IMR-90 (cell line): ENCODE results near the gene MCTP1. TPM values are rescaled to one million over a fixed set of nuclear protein-coding genes. Genes with fewer than 3 reads are reported as not detected.

ENCODE experiments used
- ATAC-seq: fragments of 200-7000 bp; cut with Tn5 transposase; 2 replicates; pipeline ENCODE4 v1.9.1; 2020; ENCODE audit warnings: low read depth, mild to moderate bottlenecking, moderate library complexity
- BruUV-seq: library from RNA; stranded (reverse); fragments of 400-500 nt; replicated peaks from 2 replicates; lab custom pipeline; 2021; lab: Mats Ljungman, UMichigan
- CTCF ChIA-PET: fragments of 300-600 bp; formaldehyde crosslinking; extraction: SDS; loops from one replicate; lab custom pipeline; 2021; ENCODE audit warnings: antibody characterized with exemption; lab: Yijun Ruan, JAX
- POLR2A ChIA-PET: fragments of 300-600 bp; sonication (Branson Sonifier 250); formaldehyde crosslinking; loops from one replicate; lab custom pipeline; 2022; ENCODE audit warnings: antibody characterized with exemption; ENCODE audit not compliant: unreplicated experiment; lab: Charles Lee
- DNase-seq: peaks from one replicate; pipeline ENCODE4 v3.0.0; 2013
- H2AFZ ChIP-seq: replicated peaks from 2 replicates; pipeline ENCODE3; 2013; ENCODE audit warnings: low read length, mild to moderate bottlenecking; ENCODE audit not compliant: poor library complexity
- H2AK5ac ChIP-seq: 2 replicates; pipeline ENCODE4 v1.6.1; 2013; ENCODE audit warnings: low read depth, low read length, inconsistent platforms
- H2AK9ac ChIP-seq: replicated peaks from 2 replicates; pipeline ENCODE3; 2013; ENCODE audit warnings: mild to moderate bottlenecking, low read depth, low read length, moderate library complexity; ENCODE audit not compliant: poor library complexity
- H2BK120ac ChIP-seq: 2 replicates; pipeline ENCODE4 v1.6.1; 2013; ENCODE audit warnings: low read depth, low read length, inconsistent platforms
- H2BK15ac ChIP-seq: 3 replicates; pipeline ENCODE4 v1.6.1; 2013; ENCODE audit warnings: low read depth, low read length, inconsistent platforms
- H2BK20ac ChIP-seq: 2 replicates; pipeline ENCODE4 v1.6.1; 2013; ENCODE audit warnings: low read depth, mild to moderate bottlenecking, inconsistent platforms, low read length, moderate library complexity
- H2BK5ac ChIP-seq: 2 replicates; pipeline ENCODE4 v1.6.1; 2013; ENCODE audit warnings: mild to moderate bottlenecking, low read depth, low read length, inconsistent platforms; ENCODE audit not compliant: poor library complexity, severe bottlenecking
- H3K14ac ChIP-seq: replicated peaks from 2 replicates; pipeline ENCODE4 v1.6.1; 2013; ENCODE audit warnings: low read depth, low read length, inconsistent platforms
- H3K18ac ChIP-seq: 2 replicates; pipeline ENCODE4 v1.6.1; 2013; ENCODE audit warnings: low read depth, low read length, control low read depth
- H3K23ac ChIP-seq: 2 replicates; pipeline ENCODE4 v1.6.1; 2013; ENCODE audit warnings: low read depth, low read length, inconsistent platforms
- H3K27ac ChIP-seq: 2 replicates; pipeline ENCODE4 v1.5.1; 2013; ENCODE audit warnings: mild to moderate bottlenecking, control low read depth, low read length; ENCODE audit not compliant: insufficient read depth
- H3K27me3 ChIP-seq: 2 replicates; pipeline ENCODE4 v1.6.1; 2013; ENCODE audit warnings: low read length; ENCODE audit not compliant: control insufficient read depth, insufficient read depth
- H3K36me3 ChIP-seq: 2 replicates; pipeline ENCODE4 v1.6.1; 2013; ENCODE audit warnings: low read length, mixed read lengths; ENCODE audit not compliant: control insufficient read depth, insufficient read depth
- H3K4ac ChIP-seq: 2 replicates; pipeline ENCODE4 v1.6.1; 2013; ENCODE audit warnings: low read depth, low read length, inconsistent platforms
- H3K4me1 ChIP-seq: 2 replicates; pipeline ENCODE4 v1.6.1; 2013; ENCODE audit warnings: low read length, mixed read lengths; ENCODE audit not compliant: control insufficient read depth, insufficient read depth
- H3K4me2 ChIP-seq: 2 replicates; pipeline ENCODE4 v1.6.1; 2013; ENCODE audit warnings: low read depth, mild to moderate bottlenecking, control low read depth, low read length, moderate library complexity
- H3K4me3 ChIP-seq: 2 replicates; pipeline ENCODE4 v1.5.1; 2013; ENCODE audit warnings: low read depth, mild to moderate bottlenecking, control low read depth, low read length, moderate library complexity; ENCODE audit not compliant: insufficient read depth
- H3K56ac ChIP-seq: 2 replicates; pipeline ENCODE4 v1.6.1; 2013; ENCODE audit warnings: low read length, inconsistent platforms; ENCODE audit not compliant: insufficient read depth; ENCODE audit errors: extremely low read depth
- H3K79me1 ChIP-seq, 2 experiments: 2 replicates each; pipeline ENCODE4 v1.6.1; 2013; ENCODE audit warnings: low read length in 2 of 2, inconsistent platforms in 1 of 2, low read depth in 1 of 2
- H3K9ac ChIP-seq: 2 replicates; pipeline ENCODE4 v1.6.1; 2013; ENCODE audit warnings: low read depth, low read length, control low read depth
- H3K9me1 ChIP-seq: 2 replicates; pipeline ENCODE4 v1.6.1; 2013; ENCODE audit warnings: low read length, inconsistent platforms; ENCODE audit not compliant: insufficient read depth
- H3K9me3 ChIP-seq: 2 replicates; pipeline ENCODE4 v1.6.1; 2013; ENCODE audit warnings: low read length; ENCODE audit not compliant: control insufficient read depth, insufficient read depth
- H4K20me1 ChIP-seq: 2 replicates; pipeline ENCODE4 v1.6.1; 2013; ENCODE audit warnings: low read length, inconsistent platforms; ENCODE audit not compliant: insufficient read depth
- H4K5ac ChIP-seq: 2 replicates; pipeline ENCODE4 v1.6.1; 2013; ENCODE audit warnings: mild to moderate bottlenecking, low read depth, low read length, control low read depth
- H4K8ac ChIP-seq, 2 experiments: 2 replicates each; pipeline ENCODE4 v1.6.1; 2013; ENCODE audit warnings: low read depth in 2 of 2, low read length in 2 of 2, control low read depth in 1 of 2, inconsistent platforms in 1 of 2
- H4K91ac ChIP-seq: 2 replicates; pipeline ENCODE4 v1.6.1; 2013; ENCODE audit warnings: low read depth, low read length, inconsistent platforms; ENCODE audit not compliant: insufficient read depth
- BHLHE40 ChIP-seq: fragments of 150-350 bp; IDR thresholded peaks from 2 replicates; pipeline ENCODE4 v1.6.1; 2016; ENCODE audit warnings: mild to moderate bottlenecking, low read depth, low read length
- CEBPB ChIP-seq: IDR thresholded peaks from 2 replicates; pipeline ENCODE4 v1.6.1; 2012; ENCODE audit warnings: low read depth, low read length, improper control_type of control experiment
- CHD1 ChIP-seq: IDR thresholded peaks from 2 replicates; pipeline ENCODE4 v1.6.1; 2012; ENCODE audit warnings: low read depth, low read length, improper control_type of control experiment
- CTCF ChIP-seq: conservative IDR thresholded peaks from 2 replicates; pipeline ENCODE4 v1.5.1; 2012; ENCODE audit warnings: mild to moderate bottlenecking, low read depth, low read length, improper control_type of control experiment
- FOS ChIP-seq: fragments of 150-350 bp; IDR thresholded peaks from 2 replicates; pipeline ENCODE4 v1.6.1; 2016; ENCODE audit warnings: low read depth, low read length
- MAFK ChIP-seq: IDR thresholded peaks from 2 replicates; pipeline ENCODE4 v1.6.1; 2012; ENCODE audit warnings: low read depth, low read length, improper control_type of control experiment
- MAZ ChIP-seq: IDR thresholded peaks from 2 replicates; pipeline ENCODE4 v1.6.1; 2012; ENCODE audit warnings: low read depth, mild to moderate bottlenecking, low read length, improper control_type of control experiment, moderate library complexity, borderline replicate concordance
- MXI1 ChIP-seq: IDR thresholded peaks from 2 replicates; pipeline ENCODE4 v1.6.1; 2012; ENCODE audit warnings: low read depth, mild to moderate bottlenecking, low read length, moderate library complexity, borderline replicate concordance
- NFE2L2 ChIP-seq: fragments of 150-350 bp; IDR thresholded peaks from 2 replicates; pipeline ENCODE4 v1.6.1; 2016; ENCODE audit warnings: low read depth, mild to moderate bottlenecking, low read length
- POLR2A ChIP-seq: IDR thresholded peaks from 2 replicates; pipeline ENCODE4 v1.6.1; 2012; ENCODE audit warnings: mild to moderate bottlenecking, low read depth, low read length
- RAD21 ChIP-seq: IDR thresholded peaks from 2 replicates; pipeline ENCODE4 v1.6.1; 2012; ENCODE audit warnings: low read length, improper control_type of control experiment
- RCOR1 ChIP-seq: IDR thresholded peaks from 2 replicates; pipeline ENCODE4 v1.6.1; 2012; ENCODE audit warnings: mild to moderate bottlenecking, low read length, improper control_type of control experiment; ENCODE audit not compliant: insufficient replicate concordance
- RFX5 ChIP-seq: IDR thresholded peaks from 2 replicates; pipeline ENCODE4 v1.8.0; 2012; ENCODE audit warnings: low read depth, mild to moderate bottlenecking, low read length, moderate library complexity
- SMC3 ChIP-seq: fragments of 150-350 bp; IDR thresholded peaks from 2 replicates; pipeline ENCODE4 v1.6.1; 2016; ENCODE audit warnings: low read depth, mild to moderate bottlenecking, antibody characterized with exemption, low read length, moderate library complexity
- USF2 ChIP-seq: fragments of 150-350 bp; IDR thresholded peaks from 2 replicates; pipeline ENCODE4 v1.6.1; 2017; ENCODE audit warnings: mild to moderate bottlenecking, antibody characterized with exemption, low read length, low read depth
- dilution Hi-C: fragments of 300-500 bp; cut with HindIII; formaldehyde crosslinking; loops from one replicate; pipeline ENCODE4 v1.14.3; 2018; ENCODE audit warnings: low sequenced_read_pairs; ENCODE audit not compliant: unreplicated experiment
- in situ Hi-C: fragments of 300-500 bp; cut with MboI; formaldehyde crosslinking; loops from 3 replicates; pipeline ENCODE4 v1.14.3; 2019; ENCODE audit warnings: low sequenced_read_pairs, inconsistent platforms, mixed read lengths
- intact Hi-C: fragments of 100-400 bp; cut with micrococcal nuclease; formaldehyde crosslinking; loops from 2 replicates; pipeline ENCODE4 v1.10.0; 2022
- polyA plus RNA-seq, 3 experiments: library from polyadenylated mRNA; depleted of rRNA; stranded (reverse); fragments of >200 nt; gene quantifications; 2 replicates each; pipeline ENCODE4 v1.2.3, GENCODE V29; 2012; ENCODE audit warnings: low replicate concordance in 1 of 3
- total RNA-seq: library from RNA; depleted of rRNA; stranded (reverse); fragments of >200 nt; gene quantifications from 2 replicates; pipeline ENCODE4 v1.2.3, GENCODE V29; 2012
- TF ChIP-seq, protein P1 (sequence below): fragments of 150-350 bp; IDR thresholded peaks from 2 replicates; pipeline ENCODE4 v1.6.1; 2016; ENCODE audit warnings: low read depth, mild to moderate bottlenecking, low read length, moderate library complexity, borderline replicate concordance

Gene MCTP1
- total and polyA plus RNA-seq, 2 of the 4 experiments (the other 2 are of a cell fraction): 0.21 TPM; not detected in 1

DNA sequence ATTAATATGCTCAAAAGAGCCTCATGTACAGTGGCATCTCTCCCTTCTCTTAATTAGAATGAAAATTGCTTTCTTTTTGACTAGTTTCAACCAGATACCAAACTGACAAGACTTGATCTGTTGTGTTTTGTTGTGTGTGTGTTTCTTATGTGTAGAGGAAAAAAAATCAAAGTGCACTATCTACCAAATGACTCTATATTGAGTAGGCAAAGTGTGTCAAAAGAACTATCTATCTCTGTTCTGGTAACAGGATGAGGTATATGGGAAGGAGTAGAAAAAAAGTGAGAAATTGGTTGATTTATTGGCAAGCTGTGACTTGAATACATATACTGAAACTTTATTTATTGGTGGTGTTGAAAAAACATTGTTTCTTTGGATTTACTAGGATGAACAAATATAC, 476.4 kb downstream of the MCTP1 start:
- Histone ChIP-seq H3K79me1 (no peaks in the 10 kb centered on the region), H3K9ac (no peak overlapping the region), H3K27ac (no peak overlapping the region), H3K4ac (no peak overlapping the region), H3K4me3 (no peak overlapping the region), H3K9me3 (no peaks in the 10 kb centered on the region), H3K56ac (no peak overlapping the region), H3K4me2 (no peak overlapping the region), H3K36me3 (no peaks in the 10 kb centered on the region), H3K4me1 (no peaks in the 10 kb centered on the region), H4K20me1 (no peaks in the 10 kb centered on the region), H4K8ac (no peak overlapping the region), H2AFZ (no peak overlapping the region), H2BK120ac (no peak overlapping the region), H2BK20ac (no peak overlapping the region), H3K18ac (no peak overlapping the region), H2AK5ac (no peak overlapping the region), H2AK9ac (no peak overlapping the region), H3K27me3 (no peaks in the 10 kb centered on the region), H4K5ac (no peak overlapping the region), H3K23ac (no peak overlapping the region), H2BK5ac (no peak overlapping the region), H2BK15ac (no peak overlapping the region), H4K91ac (no peak overlapping the region), H3K14ac (no peak overlapping the region), H3K9me1 (no peaks in the 10 kb centered on the region)
- dilution Hi-C loops (no loop called here), intact Hi-C loops (no loop called here), in situ Hi-C loops (no loop called here)
- ChIA-PET POLR2A (no interaction called here), CTCF (no interaction called here)
- no TSS peak for BruUV-seq
- DNase-seq (no peak), ATAC-seq (no peak)
- TF ChIP-seq NFE2L2 (no peak), RFX5 (no peak), FOS (no peak), RCOR1 (no peak), CTCF (no peak), RAD21 (no peak), SMC3 (no peak), BHLHE40 (no peak), USF2 (no peak), MAZ (no peak), MXI1 (no peak), MAFK (no peak), CEBPB (no peak), POLR2A (no peak), CHD1 (no peak)
- TF ChIP-seq, protein P1, sequence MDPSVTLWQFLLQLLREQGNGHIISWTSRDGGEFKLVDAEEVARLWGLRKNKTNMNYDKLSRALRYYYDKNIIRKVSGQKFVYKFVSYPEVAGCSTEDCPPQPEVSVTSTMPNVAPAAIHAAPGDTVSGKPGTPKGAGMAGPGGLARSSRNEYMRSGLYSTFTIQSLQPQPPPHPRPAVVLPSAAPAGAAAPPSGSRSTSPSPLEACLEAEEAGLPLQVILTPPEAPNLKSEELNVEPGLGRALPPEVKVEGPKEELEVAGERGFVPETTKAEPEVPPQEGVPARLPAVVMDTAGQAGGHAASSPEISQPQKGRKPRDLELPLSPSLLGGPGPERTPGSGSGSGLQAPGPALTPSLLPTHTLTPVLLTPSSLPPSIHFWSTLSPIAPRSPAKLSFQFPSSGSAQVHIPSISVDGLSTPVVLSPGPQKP: no peak
